Esophagus muscularis mucosa (tissue), 3 donors: ENCODE measurements around the gene INO80D.

Experiments
- CTCF ChIP-seq, 3 experiments: fragments of 200-600 bp in 2 of 3; fragments of 450-650 bp in 1 of 3; sonication (generic) in 2 of 3; IDR thresholded peaks; one replicate each; pipeline ENCODE4 v1.5.1; 2017 to 2019; ENCODE audit warnings: antibody characterized with exemption in 3 of 3, mild to moderate bottlenecking in 2 of 3, moderate library complexity in 1 of 3
- POLR2A ChIP-seq: fragments of 450-650 bp; IDR thresholded peaks from one replicate; pipeline ENCODE4 v1.6.1; 2017; ENCODE audit warnings: antibody characterized with exemption, moderate library complexity, mild to moderate bottlenecking, low read depth

GRCh38 chr2:205995260-205995659 lies 90.7 kb downstream of the INO80D start:
- TF ChIP-seq CTCF (IDR thresholded peaks at IDR 0.05) (peak in 1 of 3 experiments; percentile 13), POLR2A (no peak)
